H9 (cell line): ENCODE measurements around the gene P4HTM. TPM values are rescaled to one million over a fixed set of nuclear protein-coding genes. Genes with fewer than 3 reads are reported as not detected.

Experiments used
- DNase-seq: peaks from one replicate; pipeline ENCODE4 v3.0.0-alpha.2; 2017
- H2AFZ ChIP-seq: one replicate; pipeline ENCODE4 v1.6.1; 2013; ENCODE audit warnings: mild to moderate bottlenecking, low read length, control low read depth, moderate library complexity
- H2AK5ac ChIP-seq: 2 replicates; pipeline ENCODE4 v1.6.1; 2013; ENCODE audit warnings: low read length, control low read depth, mixed read lengths; ENCODE audit not compliant: insufficient read length
- H2BK120ac ChIP-seq: one replicate; pipeline ENCODE4 v1.6.1; 2013; ENCODE audit warnings: low read depth, mild to moderate bottlenecking, low read length, control low read depth, inconsistent platforms; ENCODE audit not compliant: poor library complexity, severe bottlenecking
- H2BK12ac ChIP-seq: 2 replicates; pipeline ENCODE4 v1.6.1; 2013; ENCODE audit warnings: low read length, control low read depth, mixed read lengths, low read depth; ENCODE audit not compliant: insufficient read length
- H2BK15ac ChIP-seq: 2 replicates; pipeline ENCODE4 v1.6.1; 2013; ENCODE audit warnings: low read depth, low read length, control low read depth
- H2BK20ac ChIP-seq: one replicate; pipeline ENCODE4 v1.6.1; 2013; ENCODE audit warnings: low read depth, mild to moderate bottlenecking, low read length, control low read depth, inconsistent platforms; ENCODE audit not compliant: poor library complexity, severe bottlenecking
- H2BK5ac ChIP-seq: 2 replicates; pipeline ENCODE4 v1.6.1; 2013; ENCODE audit warnings: low read length, control low read depth, mixed read lengths; ENCODE audit not compliant: insufficient read length
- H3K14ac ChIP-seq: 2 replicates; pipeline ENCODE4 v1.6.1; 2013; ENCODE audit warnings: low read length, control low read depth; ENCODE audit not compliant: insufficient read depth
- H3K18ac ChIP-seq: 2 replicates; pipeline ENCODE4 v1.6.1; 2013; ENCODE audit warnings: low read depth, mild to moderate bottlenecking, mixed read lengths, low read length, control low read depth; ENCODE audit not compliant: insufficient read length
- H3K23ac ChIP-seq: 2 replicates; pipeline ENCODE4 v1.6.1; 2013; ENCODE audit warnings: low read length, control low read depth, mixed read lengths, low read depth; ENCODE audit not compliant: insufficient read length
- H3K23me2 ChIP-seq: 2 replicates; pipeline ENCODE4 v1.6.1; 2013; ENCODE audit warnings: low read depth, mild to moderate bottlenecking, mixed read lengths, low read length, control low read depth; ENCODE audit not compliant: insufficient read length, poor library complexity, severe bottlenecking
- H3K27ac ChIP-seq: 2 replicates; pipeline ENCODE4 v1.5.1; 2013; ENCODE audit warnings: low read length, control low read depth, mixed read lengths, low read depth; ENCODE audit not compliant: insufficient read length
- H3K27me3 ChIP-seq: 2 replicates; pipeline ENCODE4 v1.6.1; 2013; ENCODE audit warnings: low read length, control low read depth, inconsistent platforms; ENCODE audit not compliant: insufficient read depth
- H3K4ac ChIP-seq: 2 replicates; pipeline ENCODE4 v1.6.1; 2013; ENCODE audit warnings: low read depth, mild to moderate bottlenecking, control low read depth, inconsistent platforms, low read length, moderate library complexity
- H3K4me1 ChIP-seq: 2 replicates; pipeline ENCODE4 v1.6.1; 2013; ENCODE audit warnings: low read length, control low read depth, inconsistent platforms; ENCODE audit not compliant: insufficient read depth
- H3K4me2 ChIP-seq: 2 replicates; pipeline ENCODE4 v1.6.1; 2013; ENCODE audit warnings: low read length, control low read depth, mixed read lengths; ENCODE audit not compliant: insufficient read length, insufficient read depth
- H3K56ac ChIP-seq: 2 replicates; pipeline ENCODE4 v1.6.1; 2013; ENCODE audit warnings: low read depth, mild to moderate bottlenecking, mixed read lengths, low read length, control low read depth; ENCODE audit not compliant: insufficient read length
- H3K79me1 ChIP-seq: 2 replicates; pipeline ENCODE4 v1.6.1; 2013; ENCODE audit warnings: low read depth, mild to moderate bottlenecking, moderate library complexity, low read length, control low read depth, inconsistent platforms; ENCODE audit not compliant: insufficient read depth, poor library complexity, severe bottlenecking
- H3K79me2 ChIP-seq: 2 replicates; pipeline ENCODE4 v1.6.1; 2013; ENCODE audit warnings: low read length, control low read depth, inconsistent platforms; ENCODE audit not compliant: insufficient read depth
- H3K9ac ChIP-seq: 2 replicates; pipeline ENCODE4 v1.6.1; 2013; ENCODE audit warnings: low read length, control low read depth, mixed read lengths; ENCODE audit not compliant: insufficient read length; ENCODE audit errors: extremely low read depth
- H3K9me3 ChIP-seq: one replicate; pipeline ENCODE4 v1.6.1; 2013; ENCODE audit warnings: low read depth, low read length, inconsistent platforms; ENCODE audit not compliant: control insufficient read depth
- H3T11ph ChIP-seq: one replicate; pipeline ENCODE4 v1.6.1; 2013; ENCODE audit warnings: mild to moderate bottlenecking, low read length, control low read depth, inconsistent platforms
- H4K20me1 ChIP-seq: one replicate; pipeline ENCODE4 v1.6.1; 2013; ENCODE audit not compliant: control insufficient read depth, insufficient read length, insufficient read depth
- H4K5ac ChIP-seq: 2 replicates; pipeline ENCODE4 v1.6.1; 2013; ENCODE audit warnings: low read depth, mild to moderate bottlenecking, mixed read lengths, low read length, control low read depth; ENCODE audit not compliant: insufficient read length
- H4K8ac ChIP-seq: replicated peaks from 2 replicates; pipeline ENCODE4 v1.6.1; 2013; ENCODE audit warnings: low read length, control low read depth, mixed read lengths, low read depth; ENCODE audit not compliant: insufficient read length
- H4K91ac ChIP-seq: 2 replicates; pipeline ENCODE4 v1.6.1; 2013; ENCODE audit warnings: low read depth, mild to moderate bottlenecking, moderate library complexity, mixed read lengths, low read length, control low read depth; ENCODE audit not compliant: insufficient read length
- H3K27ac Mint-ChIP-seq, 3 experiments: 2 replicates in 2 of 3; 3 replicates in 1 of 3; pipeline ENCODE4 v1.8.0; 2020 to 2021; ENCODE audit warnings: mixed read lengths in 3 of 3, mild to moderate bottlenecking in 1 of 3, moderate library complexity in 1 of 3
- H3K27me3 Mint-ChIP-seq: 2 replicates; pipeline ENCODE4 v1.8.0; 2021; ENCODE audit warnings: low read depth, mild to moderate bottlenecking, moderate library complexity, mixed read lengths
- H3K36me3 Mint-ChIP-seq, 3 experiments: 2 replicates in 2 of 3; 3 replicates in 1 of 3; pipeline ENCODE4 v1.8.0; 2020 to 2021; ENCODE audit warnings: low read depth in 3 of 3, mixed read lengths in 3 of 3; ENCODE audit not compliant: insufficient read depth in 1 of 3
- H3K4me1 Mint-ChIP-seq, 2 experiments: 2 replicates each; pipeline ENCODE4 v1.8.0; 2020; ENCODE audit warnings: mixed read lengths in 2 of 2
- H3K4me3 Mint-ChIP-seq, 2 experiments: 2 replicates in 1 of 2; 3 replicates in 1 of 2; pipeline ENCODE4 v1.8.0; 2020 to 2021; ENCODE audit warnings: mild to moderate bottlenecking in 2 of 2, mixed read lengths in 2 of 2, moderate library complexity in 1 of 2
- H3K9me3 Mint-ChIP-seq, 2 experiments: 2 replicates in 1 of 2; 3 replicates in 1 of 2; pipeline ENCODE4 v1.8.0; 2020; ENCODE audit warnings: mild to moderate bottlenecking in 2 of 2, mixed read lengths in 2 of 2, moderate library complexity in 1 of 2
- CTCF ChIP-seq: fragments of 200-600 bp; sonication (generic); conservative IDR thresholded peaks from 3 replicates; pipeline ENCODE4 v1.8.0; 2021; ENCODE audit warnings: antibody characterized with exemption, mild to moderate bottlenecking
- WGBS: extraction: QIAGEN DNeasy Blood & Tissue Kit; methylation state at CpG from one replicate; pipeline ENCODE4 v1.1.7; 2013; ENCODE audit warnings: missing lambda C conversion rate, low lambda C conversion rate, mixed read lengths; ENCODE audit not compliant: insufficient read length; ENCODE audit errors: extremely low coverage; 5-methylcytosine and 5-hydroxymethylcytosine counted together
- total RNA-seq: library from RNA; stranded (reverse); gene quantifications from 2 replicates; pipeline ENCODE4 v1.2.1, GENCODE V29; 2021

The P4HTM gene
- total RNA-seq, 1 experiment from 2014 or later = 36.0 TPM

DNA sequence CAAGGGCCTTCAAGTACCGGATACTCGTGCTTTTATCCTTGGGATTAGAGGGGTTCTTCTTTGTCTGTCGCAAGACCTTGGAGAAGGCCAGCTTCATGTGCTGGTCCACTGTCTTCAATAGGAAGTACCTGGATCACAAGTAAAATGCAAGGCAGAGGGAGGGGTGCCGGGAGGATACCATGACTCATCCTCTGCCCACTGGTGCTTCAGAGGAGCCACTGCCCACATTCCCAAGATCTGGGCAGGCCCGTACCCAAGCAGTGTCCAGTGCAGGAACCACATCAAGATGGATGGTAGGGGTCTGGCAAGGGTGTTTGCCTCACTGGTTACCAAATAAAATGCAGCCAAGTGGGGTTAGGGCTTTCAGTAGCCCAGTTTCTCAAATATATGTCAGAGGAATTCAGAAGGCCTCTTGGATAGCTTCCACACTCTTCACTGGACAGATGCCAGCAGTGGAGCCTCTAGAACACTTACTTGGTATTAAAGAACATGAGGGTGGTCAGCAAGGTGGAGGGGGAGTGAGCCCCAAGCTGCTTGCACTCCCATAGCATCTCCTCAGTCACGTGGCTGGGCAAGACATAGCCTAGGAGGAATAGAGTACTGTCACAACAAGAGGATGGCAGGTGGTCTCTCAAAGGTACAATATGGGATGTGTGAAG is 42.7 kb downstream of the P4HTM start:
- Histone ChIP-seq H3K27me3 (no peaks in the 10 kb centered on the region), H3K18ac (no peak overlapping the region), H2BK15ac (no peak overlapping the region), H3K79me1 (no peaks in the 10 kb centered on the region), H3T11ph (no peak overlapping the region), H3K4me2 (no peak overlapping the region), H3K23me2 (peaks cover 3% of the 10 kb centered on the region), H2BK12ac (no peak overlapping the region), H3K4ac (no peak overlapping the region), H4K20me1 (peaks cover 4% of the 10 kb centered on the region), H4K91ac (no peak overlapping the region), H3K9me3 (no peaks in the 10 kb centered on the region), H2BK20ac (no peak overlapping the region), H3K14ac (no peak overlapping the region), H2AK5ac (no peak overlapping the region), H3K9ac (no peak overlapping the region), H2BK120ac (no peak overlapping the region), H2BK5ac (no peak overlapping the region), H3K4me1 (no peaks in the 10 kb centered on the region; the same call in 1 of the 2 replicates), H4K5ac (no peak overlapping the region), H4K8ac (no peak overlapping the region), H3K79me2 (no peaks in the 10 kb centered on the region), H3K27ac (no peak overlapping the region), H3K23ac (no peak overlapping the region), H3K56ac (no peak overlapping the region), H2AFZ (no peak overlapping the region)
- Mint-ChIP-seq H3K27me3 (no peaks in the 10 kb centered on the region; the same call in 1 of the 2 replicates), H3K27ac (no peak overlapping the region), H3K4me1 (peaks cover 10 to 16% of the 10 kb centered on the region in 2 experiments), H3K36me3 (peaks cover 36 to 88% (median 65%) of the 10 kb centered on the region in 3 experiments), H3K4me3 (no peak overlapping the region), H3K9me3 (no peaks in the 10 kb centered on the region)
- no CpG with 5 or more reads among the region's 6 CpGs for WGBS
- no peak for TF ChIP-seq CTCF
- no peak for DNase-seq
